GM19025 (cell line): ENCODE results near the gene SEC14L2.
"Not testable (repeated sequence)": the region's sequence is repeated elsewhere in the genome, so short reads cannot be mapped to it uniquely, and the experiment has no call there.

Source experiments
- ATAC-seq: cut with Tn5 transposase; IDR thresholded peaks from one replicate; pipeline ENCODE4 v1.9.1; 2021; ENCODE audit warnings: mild to moderate bottlenecking, low read depth, moderate library complexity; ENCODE audit not compliant: unreplicated experiment

The SEC14L2 gene

GRCh38 chr22:30445438-30446145 is 48.8 kb downstream of the SEC14L2 start:
- ATAC-seq, result no peak

- ATAC-seq, result no peak
Observed at GRCh38 chr22:30447656-30448055, 50.8 kb downstream of the SEC14L2 start.

GRCh38 chr22:30451488-30451887 is 54.7 kb downstream of the SEC14L2 start:
- not testable (repeated sequence) for ATAC-seq

GRCh38 chr22:30452861-30453260 is 56.0 kb downstream of the SEC14L2 start:
- no peak for ATAC-seq

- no peak for ATAC-seq
Observed at GRCh38 chr22:30453731-30454510, 57.1 kb downstream of the SEC14L2 start.

- ATAC-seq, result no peak
Observed at GRCh38 chr22:30455075-30455840, 58.4 kb downstream of the SEC14L2 start.

- no peak for ATAC-seq
Observed at GRCh38 chr22:30457981-30458380, 61.2 kb downstream of the SEC14L2 start.

GRCh38 chr22:30459181-30460052 is 62.6 kb downstream of the SEC14L2 start:
- no peak for ATAC-seq

GRCh38 chr22:30460147-30460546 is 63.3 kb downstream of the SEC14L2 start:
- ATAC-seq, result no peak

- not testable (repeated sequence) for ATAC-seq
Observed at GRCh38 chr22:30460555-30460954, 63.7 kb downstream of the SEC14L2 start.

GRCh38 chr22:30469165-30469564 is 72.3 kb downstream of the SEC14L2 start:
- no peak for ATAC-seq

GRCh38 chr22:30470655-30471054 is 73.8 kb downstream of the SEC14L2 start:
- no peak for ATAC-seq

GRCh38 chr22:30471616-30472318 is 74.9 kb downstream of the SEC14L2 start, which contains the start of gene SEC14L3:
TSS of gene SEC14L3 (minus strand) at chr22:30472017. CDS start at chr22:30471958, 59 bp downstream.
- no peak for ATAC-seq

- ATAC-seq, result no peak
Observed at GRCh38 chr22:30472994-30473720, 76.3 kb downstream of the SEC14L2 start.

- ATAC-seq, result no peak
Observed at GRCh38 chr22:30474121-30474520, 77.3 kb downstream of the SEC14L2 start.
